ENCODE data around the gene DLX5.

DNA sequence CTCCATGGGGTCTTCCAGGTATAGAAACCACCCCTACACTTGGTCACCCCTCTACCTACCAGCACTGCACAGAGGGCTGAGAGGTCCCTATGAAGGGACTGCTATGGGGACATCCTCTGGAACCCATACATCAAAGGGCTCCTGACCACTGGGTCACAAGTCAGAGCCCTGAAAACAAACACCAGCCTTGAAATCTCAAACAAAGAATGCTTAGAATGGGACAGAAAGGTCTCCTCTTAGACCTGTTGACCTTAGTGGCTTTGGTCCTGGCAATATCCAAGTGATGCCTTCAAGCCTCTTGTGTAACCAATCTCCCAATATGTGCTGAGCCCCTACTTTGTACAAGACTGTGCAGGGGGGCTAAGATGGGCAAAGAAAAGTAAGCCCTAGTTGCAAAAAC lies 53.9 kb downstream of the DLX5 start:
- no peak for TF ChIP-seq EZH2 (IDR thresholded peaks at IDR 0.05)
- TF ChIP-seq POLR2AphosphoS5 (IDR thresholded peaks at IDR 0.05; ENCODE audit: borderline replicate concordance, low read depth, low read length): no peak
- no peak for TF ChIP-seq FOXP2 (optimal IDR thresholded peaks at IDR 0.05; ENCODE audit: control extremely low read depth, extremely low read length, insufficient read depth)

All from SK-N-MC (cell line).